GM06990 (cell line): ENCODE measurements around the gene NOC2L.

Experiments used
- DNase-seq: peaks from one replicate; pipeline ENCODE4 v3.0.0-alpha.2; 2011; ENCODE audit not compliant: insufficient read length; ENCODE audit errors: extremely low read depth
- H3K27me3 ChIP-seq: replicated peaks from 2 replicates; pipeline ENCODE4 v1.6.0; 2011; ENCODE audit warnings: low read length; ENCODE audit not compliant: control insufficient read depth, insufficient read depth
- H3K36me3 ChIP-seq: 2 replicates; pipeline ENCODE4 v1.5.1; 2011; ENCODE audit warnings: low read length; ENCODE audit not compliant: control insufficient read depth, insufficient read depth
- H3K4me3 ChIP-seq: replicated peaks from 2 replicates; pipeline ENCODE4 v1.5.1; 2011; ENCODE audit warnings: low read depth, mild to moderate bottlenecking, control low read depth, low read length
- CTCF ChIP-seq: IDR thresholded peaks from 2 replicates; pipeline ENCODE4 v1.5.1; 2011; ENCODE audit warnings: low read length, control low read depth, mild to moderate bottlenecking, inconsistent platforms; ENCODE audit not compliant: insufficient read depth, poor library complexity, severe bottlenecking

Gene NOC2L

DNA sequence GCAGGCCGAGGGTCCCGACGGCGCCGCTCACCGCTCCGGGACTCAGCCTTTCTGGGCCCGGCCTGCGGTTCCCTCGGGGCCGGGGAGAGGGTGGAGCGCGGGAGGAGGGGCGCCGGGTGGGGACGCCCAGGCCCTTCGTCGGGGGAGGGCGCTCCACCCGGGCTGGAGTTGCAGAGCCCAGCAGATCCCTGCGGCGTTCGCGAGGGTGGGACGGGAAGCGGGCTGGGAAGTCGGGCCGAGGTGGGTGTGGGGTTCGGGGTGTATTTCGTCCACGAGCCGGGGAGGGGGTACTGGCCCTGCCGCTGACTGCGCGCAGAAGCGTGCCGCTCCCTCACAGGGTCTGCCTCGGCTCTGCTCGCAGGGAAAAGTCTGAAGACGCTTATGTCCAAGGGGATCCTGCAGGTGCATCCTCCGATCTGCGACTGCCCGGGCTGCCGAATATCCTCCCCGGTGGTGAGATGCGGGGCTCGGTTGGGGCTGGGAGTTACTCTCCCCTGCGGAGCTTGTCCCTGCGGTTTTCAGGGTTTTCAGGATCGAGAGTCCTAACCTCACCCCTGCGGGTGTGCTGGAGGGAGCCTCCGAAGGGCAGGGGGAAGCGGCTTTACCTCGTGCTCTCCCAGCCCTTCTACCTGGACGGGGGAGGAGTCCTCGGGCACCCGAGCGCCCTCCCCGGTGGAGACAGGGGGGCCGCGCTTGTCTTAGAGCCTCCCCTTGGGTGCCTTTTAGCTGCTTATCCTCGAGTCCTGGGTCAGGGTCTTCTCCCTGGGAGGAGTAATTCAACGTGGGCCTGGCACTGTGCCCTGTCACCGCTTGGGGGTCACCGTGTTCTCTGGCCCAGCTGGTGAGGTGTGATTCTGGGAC lies 33.3 kb downstream of the NOC2L start:
- Histone ChIP-seq H3K36me3 (no peaks in the 10 kb centered on the region), H3K27me3 (peaks cover 15% of the 10 kb centered on the region), H3K4me3 (no peak overlapping the region)
- TF ChIP-seq CTCF: no peak
- DNase-seq: no peak

DNA sequence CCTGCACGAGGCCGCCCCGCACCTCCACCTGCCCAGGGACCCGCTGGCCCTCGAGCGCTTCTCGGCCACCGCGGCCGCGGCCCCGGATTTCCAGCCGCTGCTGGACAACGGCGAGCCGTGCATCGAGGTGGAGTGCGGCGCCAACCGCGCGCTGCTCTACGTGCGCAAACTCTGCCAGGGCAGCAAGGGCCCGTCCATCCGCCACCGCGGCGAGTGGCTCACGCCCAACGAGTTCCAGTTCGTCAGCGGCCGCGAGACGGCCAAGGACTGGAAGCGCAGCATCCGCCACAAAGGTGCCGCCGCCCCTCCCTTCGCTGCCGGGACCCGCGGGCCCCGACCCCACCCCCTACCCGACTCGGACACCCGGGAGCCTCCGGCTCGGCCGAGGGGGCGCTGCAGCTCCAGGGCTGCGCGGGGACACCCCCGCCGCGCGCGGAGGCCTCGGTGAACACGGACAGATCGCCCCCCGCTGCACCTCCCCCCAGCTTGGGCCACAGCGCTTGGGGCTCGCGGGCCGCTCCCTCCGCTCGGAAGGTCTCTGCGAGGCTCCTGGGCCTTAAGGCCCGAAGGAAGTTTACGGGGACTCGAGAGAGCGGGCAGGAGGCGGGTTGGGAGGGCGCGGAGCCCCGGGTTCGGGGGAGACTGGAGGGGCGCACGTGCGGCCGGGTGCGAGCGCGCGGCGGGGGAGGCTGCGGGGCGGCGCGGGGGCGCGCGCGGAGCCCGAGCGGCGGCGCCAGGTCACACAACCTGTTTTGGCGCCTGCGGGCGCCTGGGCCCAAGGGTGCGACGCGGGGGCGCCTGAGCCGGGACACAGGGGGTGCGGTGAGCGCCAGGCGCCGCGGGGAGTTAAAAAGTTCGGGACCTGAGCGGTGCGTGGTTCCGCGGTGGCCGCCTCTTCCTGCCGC lies 34.1 kb downstream of the NOC2L start:
- Histone ChIP-seq H3K27me3 (peaks cover 15% of the 10 kb centered on the region), H3K4me3 (no peak overlapping the region), H3K36me3 (no peaks in the 10 kb centered on the region)
- TF ChIP-seq CTCF: no peak
- DNase-seq: no peak

DNA sequence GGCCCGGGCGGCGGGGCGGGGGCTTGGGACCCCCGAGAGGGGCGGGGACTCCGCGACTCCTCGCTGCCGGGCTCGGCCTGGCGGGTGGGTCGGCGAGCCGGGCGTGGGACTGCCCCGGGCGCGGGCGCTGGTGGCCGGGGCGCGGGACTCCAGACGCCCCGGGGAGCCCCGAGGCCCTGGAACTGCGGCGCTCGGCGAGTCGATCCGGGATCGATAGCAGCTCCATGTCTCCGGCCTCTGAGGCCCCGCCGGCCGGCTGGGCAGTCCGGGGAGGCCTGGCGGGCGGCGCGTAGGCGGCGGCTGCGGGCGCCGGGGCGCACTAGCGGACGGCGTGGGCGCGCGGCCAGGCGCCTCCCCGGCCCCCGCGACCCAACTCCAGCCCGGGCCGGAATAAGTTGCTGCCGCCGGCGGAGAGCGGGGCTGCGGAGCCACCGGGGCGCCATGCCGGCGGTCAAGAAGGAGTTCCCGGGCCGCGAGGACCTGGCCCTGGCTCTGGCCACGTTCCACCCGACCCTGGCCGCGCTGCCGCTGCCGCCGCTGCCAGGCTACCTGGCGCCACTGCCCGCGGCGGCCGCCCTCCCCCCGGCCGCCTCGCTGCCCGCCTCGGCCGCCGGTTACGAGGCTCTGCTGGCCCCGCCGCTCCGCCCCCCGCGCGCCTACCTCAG lies 34.9 kb downstream of the NOC2L start:
- no peak for DNase-seq
- H3K36me3 ChIP-seq: no peaks in the 10 kb centered on the region
- TF ChIP-seq CTCF: no peak
- H3K27me3 ChIP-seq: peaks cover 15% of the 10 kb centered on the region
- no peak overlapping the region for H3K4me3 ChIP-seq

GRCh38 chr1:923131-923990 lies 35.7 kb downstream of the NOC2L start, which contains the start of gene SAMD11:
SAMD11 (plus strand) TSS chr1:923923; CDS start chr1:924432, 509 bp downstream.
- H3K27me3 ChIP-seq: peaks cover 15% of the 10 kb centered on the region
- no peaks in the 10 kb centered on the region for H3K36me3 ChIP-seq
- TF ChIP-seq CTCF: no peak
- no peak within 1 kb of the TSS; the same call in 1 of the 2 replicates for H3K4me3 ChIP-seq
- peak; percentile 65 for DNase-seq
